Activated CD8-positive, alpha-beta memory T cell treated with anti-CD3 and anti-CD28 coated beads, Interleukin-2, amount 50 U/mL, for 24 hours (primary cell): Measurements from ENCODE around the gene PADI1.
"Not testable (repeated sequence)": the region's sequence is repeated elsewhere in the genome, so short reads cannot be mapped to it uniquely, and the experiment has no call there.

Source experiments
- DNase-seq: peaks from one replicate; pipeline ENCODE4 v3.0.0-alpha.2; 2020; ENCODE audit errors: extremely low read depth

The PADI1 gene

GRCh38 chr1:17217607-17218006, 12.7 kb downstream of the PADI1 start:
- no peak for DNase-seq

- DNase-seq = no peak
Observed at GRCh38 chr1:17218939-17219338, 14.0 kb downstream of the PADI1 start.

GRCh38 chr1:17220287-17220686, 15.4 kb downstream of the PADI1 start:
- no peak for DNase-seq

GRCh38 chr1:17222557-17222956, 17.6 kb downstream of the PADI1 start:
- no peak for DNase-seq

- DNase-seq = no peak
Observed at GRCh38 chr1:17224434-17224833, 19.5 kb downstream of the PADI1 start.

GRCh38 chr1:17225140-17225539, 20.2 kb downstream of the PADI1 start:
- DNase-seq = no peak

GRCh38 chr1:17227358-17227915, 22.5 kb downstream of the PADI1 start:
- DNase-seq = no peak

- DNase-seq = no peak
Observed at GRCh38 chr1:17228619-17229018, 23.7 kb downstream of the PADI1 start.

GRCh38 chr1:17229379-17229778, 24.5 kb downstream of the PADI1 start:
- DNase-seq = no peak

- no peak for DNase-seq
Observed at GRCh38 chr1:17230106-17230505, 25.2 kb downstream of the PADI1 start.

- no peak for DNase-seq
Observed at GRCh38 chr1:17230671-17231310, 25.9 kb downstream of the PADI1 start.

- DNase-seq = no peak
Observed at GRCh38 chr1:17232759-17233661, 28.1 kb downstream of the PADI1 start.

GRCh38 chr1:17233675-17234320, 28.9 kb downstream of the PADI1 start:
- no peak for DNase-seq

- DNase-seq = no peak
Observed at GRCh38 chr1:17234405-17234804, 29.5 kb downstream of the PADI1 start.

- DNase-seq = no peak
Observed at GRCh38 chr1:17235135-17235885, 30.4 kb downstream of the PADI1 start.

- peak; percentile 73 for DNase-seq
Observed at GRCh38 chr1:17236779-17237560, 32.0 kb downstream of the PADI1 start.

GRCh38 chr1:17237561-17237903, 32.6 kb downstream of the PADI1 start:
- no peak for DNase-seq

GRCh38 chr1:17239420-17239819, 34.5 kb downstream of the PADI1 start:
- DNase-seq = no peak

GRCh38 chr1:17241011-17241779, 36.3 kb downstream of the PADI1 start:
- DNase-seq = not testable (repeated sequence)

- DNase-seq = not testable (repeated sequence)
Observed at GRCh38 chr1:17241780-17242074, 36.8 kb downstream of the PADI1 start.
